ENCODE measurements around the gene SORL1-AS1.
"Not testable (repeated sequence)": the region's sequence is repeated elsewhere in the genome, so short reads cannot be mapped to it uniquely, and the experiment has no call there.

The SORL1-AS1 gene

DNA sequence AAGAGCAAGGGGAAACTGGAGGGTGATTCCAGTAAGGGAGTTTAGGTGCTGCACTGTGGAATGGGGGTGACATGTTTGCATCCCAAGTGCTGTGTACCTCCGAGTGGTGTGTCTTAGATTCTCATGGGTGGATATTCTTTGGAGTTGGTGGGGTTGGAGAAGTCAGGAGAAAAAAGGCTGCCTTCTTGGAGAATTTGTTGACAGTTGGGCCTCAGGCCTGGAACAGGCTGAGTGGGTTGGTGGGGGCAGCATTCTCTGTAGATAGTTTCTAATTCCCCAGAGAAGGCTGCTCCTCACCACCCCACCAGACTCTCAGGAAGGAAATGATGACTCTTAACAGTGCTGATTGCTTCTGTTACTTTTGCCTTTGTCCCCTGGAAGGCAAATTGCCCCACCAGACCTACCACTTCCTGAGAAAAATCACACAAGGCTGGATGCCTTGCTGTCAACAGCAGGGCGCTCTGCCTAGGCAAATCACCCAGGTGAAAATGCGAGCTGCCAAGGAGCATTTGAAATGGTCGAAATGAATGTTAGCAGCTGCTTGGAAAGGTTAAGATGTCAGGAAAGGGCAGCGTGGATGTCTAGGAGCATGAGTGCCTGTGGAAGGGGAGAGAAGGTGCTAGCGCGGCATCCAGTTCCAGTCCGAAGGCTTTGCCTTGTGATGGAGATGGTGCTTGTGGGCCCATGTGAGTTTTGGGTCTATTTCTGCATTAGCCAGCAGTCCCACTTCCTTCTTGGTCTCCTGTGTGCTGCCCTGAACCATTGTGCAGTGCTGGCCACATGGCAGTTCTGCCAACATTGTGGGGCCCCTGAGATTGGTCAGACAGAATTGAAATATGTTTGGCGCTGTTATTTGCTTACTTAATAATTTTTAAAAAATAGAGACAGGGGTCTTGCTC lies 29.7 kb upstream of the SORL1-AS1 start:
- H3K36me3 Mint-ChIP-seq: peaks cover 10% of the 10 kb centered on the region
- H3K4me1 Mint-ChIP-seq (ENCODE audit: low read depth in 2 of 2): peaks cover 50 to 59% of the 10 kb centered on the region in 2 donors
- H3K27ac Mint-ChIP-seq: peak overlapping the region; percentile 89

DNA sequence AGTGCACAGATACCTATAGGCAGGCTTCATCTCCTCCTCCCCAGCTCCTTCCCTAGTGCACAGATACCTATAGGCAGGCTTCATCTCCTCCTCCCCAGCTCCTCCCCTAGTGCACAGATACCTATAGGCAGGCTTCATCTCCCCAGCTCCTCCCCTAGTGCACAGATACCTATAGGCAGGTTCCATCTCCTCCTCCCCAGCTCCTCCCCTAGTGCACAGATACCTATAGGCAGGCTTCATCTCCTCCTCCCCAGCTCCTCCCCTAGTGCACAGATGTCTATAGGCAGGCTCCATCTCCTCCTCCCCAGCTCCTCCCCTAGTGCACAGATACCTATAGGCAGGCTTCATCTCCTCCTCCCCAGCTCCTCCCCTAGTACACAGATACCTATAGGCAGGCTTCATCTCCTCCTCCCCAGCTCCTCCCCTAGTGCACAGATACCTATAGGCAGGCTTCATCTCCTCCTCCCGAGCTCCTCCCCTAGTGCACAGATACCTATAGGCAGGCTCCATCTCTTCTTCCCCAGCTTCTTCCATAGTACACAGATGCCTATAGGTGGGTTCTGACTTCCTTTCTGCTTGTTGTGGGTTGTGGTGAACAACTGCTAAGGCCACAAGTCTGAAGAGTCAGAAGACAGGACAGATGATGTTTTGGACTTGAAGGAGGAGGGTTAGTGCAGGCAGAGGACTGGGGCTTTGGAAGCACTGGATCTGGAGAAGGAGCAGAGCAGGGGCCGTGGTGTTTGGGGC lies 28.9 kb upstream of the SORL1-AS1 start:
- H3K36me3 Mint-ChIP-seq, H3K9me3 Mint-ChIP-seq, H3K27me3 Mint-ChIP-seq: not testable (repeated sequence)
- DNase-seq (ENCODE audit: low spot score): peak; percentile 67
- peaks cover 59 to 62% of the 10 kb centered on the region in 2 donors for H3K4me1 Mint-ChIP-seq (ENCODE audit: low read depth in 2 of 2)
- peak; percentile 85 to 88 for ATAC-seq
- peak overlapping the region; percentile 87 for H3K4me3 Mint-ChIP-seq
- H3K27ac Mint-ChIP-seq: peak overlapping the region; percentile 89

More for the DNA sequence above, 29.7 kb upstream of the SORL1-AS1 start:
- Mint-ChIP-seq H3K4me3 (peak overlapping the region; percentile 87), H3K27me3 (no peaks in the 10 kb centered on the region), H3K9me3 (no peaks in the 10 kb centered on the region)
- DNase-seq (ENCODE audit: low spot score) (peak; percentile 83), ATAC-seq (peak; percentile 91 to 93)

DNA sequence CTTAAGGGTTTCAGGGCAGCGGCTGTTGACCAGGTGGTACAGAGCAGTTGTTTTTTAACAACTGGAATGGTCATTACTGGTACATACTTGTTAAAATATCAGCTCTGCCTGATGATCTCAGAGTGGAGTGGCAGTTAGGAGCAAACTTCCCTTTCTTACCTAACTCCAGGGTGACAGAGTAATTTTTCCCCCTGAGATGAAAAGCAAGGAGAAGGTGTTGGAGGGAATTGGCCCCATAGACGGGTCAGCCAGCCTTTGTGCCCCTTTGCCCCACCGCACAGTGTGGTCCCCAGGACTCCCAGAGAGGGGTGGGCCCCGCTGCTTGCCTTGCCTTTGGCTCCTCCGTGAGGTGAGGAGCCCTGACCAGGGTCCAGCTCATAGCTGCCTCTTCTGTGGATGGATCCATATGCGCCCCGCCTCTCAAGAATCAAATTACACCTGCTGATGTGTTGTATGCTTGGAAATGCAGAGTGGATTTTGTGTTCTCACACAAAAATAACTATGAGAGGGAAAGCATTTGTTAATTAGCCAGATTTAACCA lies 27.0 kb upstream of the SORL1-AS1 start:
- Mint-ChIP-seq H3K4me1 (ENCODE audit: low read depth in 2 of 2) (peaks cover 62 to 65% of the 10 kb centered on the region in 2 donors), H3K27ac (peak overlapping the region in 1 of 2 donors; percentile 34), H3K4me3 (no peak overlapping the region), H3K27me3 (no peaks in the 10 kb centered on the region), H3K9me3 (no peaks in the 10 kb centered on the region), H3K36me3 (peaks cover 10% of the 10 kb centered on the region)
- no peak for ATAC-seq
- DNase-seq (ENCODE audit: low spot score): no peak

DNA sequence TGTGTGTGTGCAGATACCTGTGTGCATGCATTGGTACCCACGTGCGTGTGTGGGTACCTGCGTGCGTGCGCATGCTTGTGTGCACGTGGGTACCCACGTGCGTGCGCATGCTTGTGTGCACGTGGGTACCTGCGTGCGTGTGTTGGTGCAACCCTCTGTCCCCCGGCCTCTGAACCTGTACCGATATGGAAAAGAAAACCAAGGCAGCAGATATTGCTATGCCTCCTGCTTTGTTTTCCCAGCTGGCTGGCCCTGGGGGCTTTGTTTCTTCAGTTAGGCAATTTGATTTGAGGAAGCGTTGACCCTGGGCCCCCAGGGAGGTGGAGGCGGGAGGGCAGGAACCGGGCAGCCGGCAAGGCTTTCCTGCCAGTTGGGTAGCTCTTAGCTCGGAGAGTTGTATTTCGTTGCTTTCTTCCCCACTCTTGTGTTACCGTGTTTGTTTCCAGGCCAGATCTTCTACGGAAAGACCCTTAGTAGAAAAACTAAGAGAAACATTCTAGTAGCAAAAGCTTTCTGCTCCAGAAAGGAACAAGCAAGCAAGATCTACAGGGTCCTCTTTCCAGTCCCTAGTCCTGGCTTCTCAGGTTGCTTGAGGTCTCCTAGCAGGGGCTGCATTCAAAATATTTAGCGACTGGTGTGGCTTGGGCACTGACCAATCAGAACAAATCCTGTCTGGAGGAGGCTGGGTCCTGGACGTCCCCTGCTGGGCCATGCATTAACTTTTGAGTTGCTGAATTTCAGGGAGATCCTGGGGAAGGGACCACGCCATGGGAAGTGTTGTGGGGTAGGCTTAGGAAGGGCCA lies 26.3 kb upstream of the SORL1-AS1 start:
- Mint-ChIP-seq H3K27me3 (no peaks in the 10 kb centered on the region), H3K4me1 (ENCODE audit: low read depth in 2 of 2) (peaks cover 62 to 65% of the 10 kb centered on the region in 2 donors), H3K36me3 (peaks cover 7% of the 10 kb centered on the region), H3K9me3 (no peaks in the 10 kb centered on the region), H3K27ac (peak overlapping the region; percentile 26 to 34), H3K4me3 (no peak overlapping the region)
- DNase-seq (ENCODE audit: low spot score): no peak
- ATAC-seq: no peak

DNA sequence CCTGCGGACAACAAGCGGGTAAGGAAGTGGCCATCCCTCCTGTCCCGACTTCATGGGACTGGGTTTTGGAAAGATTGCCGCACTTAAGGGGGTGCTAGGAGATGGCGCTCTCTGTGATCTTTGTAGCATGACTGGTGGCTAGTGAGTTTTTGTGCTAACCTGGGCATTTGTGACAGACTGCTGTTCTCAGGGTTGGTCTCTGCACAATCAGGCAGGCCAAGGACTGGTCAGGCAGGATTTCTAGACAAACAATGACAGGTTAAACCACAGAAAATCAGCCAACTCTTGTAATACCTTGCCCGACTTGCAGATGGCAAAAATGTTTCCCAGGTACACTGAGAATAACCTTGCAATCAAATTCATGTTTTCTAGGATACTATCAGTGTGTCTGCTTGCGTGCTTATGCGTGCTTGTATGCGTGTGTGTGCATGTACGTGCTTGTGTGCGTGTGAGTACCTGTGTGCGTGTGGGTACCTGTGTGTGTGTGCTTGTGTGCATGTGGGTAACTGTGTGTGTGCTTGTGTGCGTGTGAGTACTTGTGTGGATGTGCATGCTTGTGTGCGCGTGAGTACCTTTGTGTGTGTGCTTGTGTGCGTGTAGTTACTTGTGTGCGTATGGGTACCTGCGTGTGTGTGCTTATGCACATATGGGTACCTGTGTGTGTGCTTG lies 25.6 kb upstream of the SORL1-AS1 start:
- Mint-ChIP-seq H3K4me3 (no peak overlapping the region), H3K36me3 (peaks cover 5% of the 10 kb centered on the region), H3K27ac (peak overlapping the region; percentile 26 to 92), H3K27me3 (no peaks in the 10 kb centered on the region), H3K9me3 (no peaks in the 10 kb centered on the region), H3K4me1 (ENCODE audit: low read depth in 2 of 2) (peaks cover 60 to 61% of the 10 kb centered on the region in 2 donors)
- DNase-seq (ENCODE audit: low spot score) (no peak), ATAC-seq (no peak)

DNA sequence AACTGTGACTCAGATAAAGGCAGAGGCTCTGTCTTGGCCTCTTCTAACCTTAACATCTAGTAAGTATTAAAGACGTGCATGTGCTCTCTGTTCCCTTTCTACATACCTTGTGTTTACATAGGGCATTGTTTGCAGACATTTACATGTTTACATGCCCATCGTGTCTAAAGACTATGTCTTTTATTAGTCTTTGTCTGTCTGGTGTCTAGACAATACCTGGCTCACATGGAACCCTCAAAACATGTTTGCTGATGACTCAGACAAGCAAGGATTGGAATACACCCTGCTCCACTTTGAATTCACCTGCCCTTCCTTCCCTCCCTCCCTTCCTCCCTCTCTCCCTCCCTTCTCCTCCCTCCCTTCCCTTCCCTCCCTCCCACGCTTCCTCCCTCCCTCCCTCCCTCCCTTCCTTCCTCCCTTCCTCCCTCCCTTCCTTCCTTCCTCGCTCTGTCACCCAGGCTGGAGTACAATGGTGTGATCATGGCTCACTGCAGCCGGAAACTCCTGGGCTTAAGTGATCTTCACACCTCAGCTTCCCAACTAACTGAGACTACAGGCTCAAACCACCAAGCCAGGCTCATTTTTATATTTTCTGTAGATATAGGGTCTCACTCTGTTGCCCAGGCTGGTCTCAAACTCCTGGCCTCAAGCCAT lies 23.7 kb upstream of the SORL1-AS1 start:
- Mint-ChIP-seq H3K36me3 (peaks cover 5% of the 10 kb centered on the region), H3K4me1 (ENCODE audit: low read depth in 2 of 2) (peaks cover 62 to 64% of the 10 kb centered on the region in 2 donors), H3K27me3 (no peaks in the 10 kb centered on the region), H3K9me3 (no peaks in the 10 kb centered on the region), H3K4me3 (peak overlapping the region; percentile 12), H3K27ac (peak overlapping the region; percentile 7 to 92)
- no peak for ATAC-seq
- DNase-seq (ENCODE audit: low spot score): no peak

DNA sequence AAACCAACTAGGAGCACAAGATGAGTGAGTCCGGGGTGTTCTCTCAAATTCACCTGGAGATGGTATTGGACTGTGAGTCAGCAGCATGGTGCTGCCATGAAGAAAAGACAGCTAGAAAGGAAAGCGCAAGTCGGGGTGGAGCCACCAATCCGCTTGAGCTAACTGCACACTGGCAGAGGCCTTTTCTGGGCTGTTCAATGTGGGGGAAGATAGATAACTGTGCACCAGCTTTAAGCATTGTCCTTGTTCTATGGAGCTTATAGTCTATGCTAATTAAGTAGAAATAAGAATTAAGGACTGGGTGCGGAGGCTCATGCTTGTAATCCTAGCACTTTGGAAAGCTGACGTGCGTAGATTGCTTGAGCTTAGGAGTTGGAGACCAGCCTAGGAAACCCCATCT lies 21.9 kb upstream of the SORL1-AS1 start:
- Mint-ChIP-seq H3K9me3 (no peaks in the 10 kb centered on the region), H3K36me3 (peaks cover 8% of the 10 kb centered on the region), H3K4me1 (ENCODE audit: low read depth in 2 of 2) (peaks cover 72 to 73% of the 10 kb centered on the region in 2 donors)

DNA sequence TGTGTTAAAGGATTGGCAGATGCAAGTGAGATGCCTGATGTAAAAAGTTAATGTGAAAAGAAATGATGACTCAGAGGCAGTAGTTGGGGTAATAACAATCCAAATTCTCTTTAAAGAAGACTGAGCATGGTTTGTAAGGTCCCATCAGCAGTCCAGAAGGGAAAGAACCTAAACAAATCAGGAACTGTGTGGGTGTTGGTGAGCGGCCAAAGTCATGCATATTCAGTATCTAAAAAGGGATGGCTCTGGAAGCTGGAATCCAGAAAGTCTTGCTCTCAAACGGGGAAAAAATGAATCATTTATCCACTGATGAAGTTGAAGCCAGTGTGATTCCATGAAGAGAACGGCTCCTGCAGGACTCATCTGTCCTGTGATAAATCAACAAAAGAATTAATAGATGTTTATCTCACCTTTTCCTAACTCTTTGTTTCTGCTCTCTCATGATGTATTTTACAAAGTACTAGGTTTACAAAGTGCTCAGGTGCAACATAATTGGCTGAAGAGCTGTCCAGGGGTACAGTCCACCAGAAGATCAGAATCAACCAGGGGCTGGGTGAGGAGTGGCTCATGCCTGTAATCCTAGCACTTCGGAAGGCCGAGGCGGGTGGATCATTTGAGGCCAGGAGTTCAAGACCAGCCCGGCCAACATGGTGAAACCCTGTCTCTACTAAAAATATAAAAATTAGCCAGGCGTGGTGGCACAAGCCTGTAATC lies 20.5 kb upstream of the SORL1-AS1 start:
- DNase-seq (ENCODE audit: low spot score) (no peak), ATAC-seq (no peak)
- Mint-ChIP-seq H3K36me3 (peaks cover 7% of the 10 kb centered on the region), H3K9me3 (no peaks in the 10 kb centered on the region), H3K4me3 (peak overlapping the region; percentile 73), H3K27ac (peak overlapping the region; percentile 72 to 92), H3K27me3 (no peaks in the 10 kb centered on the region), H3K4me1 (ENCODE audit: low read depth in 2 of 2) (peaks cover 75 to 83% of the 10 kb centered on the region in 2 donors)

More for the DNA sequence above, 21.9 kb upstream of the SORL1-AS1 start:
- DNase-seq (ENCODE audit: low spot score) (no peak), ATAC-seq (no peak)
- Mint-ChIP-seq H3K4me3 (no peak overlapping the region), H3K27ac (peak overlapping the region; percentile 7 to 92), H3K27me3 (no peaks in the 10 kb centered on the region)

DNA sequence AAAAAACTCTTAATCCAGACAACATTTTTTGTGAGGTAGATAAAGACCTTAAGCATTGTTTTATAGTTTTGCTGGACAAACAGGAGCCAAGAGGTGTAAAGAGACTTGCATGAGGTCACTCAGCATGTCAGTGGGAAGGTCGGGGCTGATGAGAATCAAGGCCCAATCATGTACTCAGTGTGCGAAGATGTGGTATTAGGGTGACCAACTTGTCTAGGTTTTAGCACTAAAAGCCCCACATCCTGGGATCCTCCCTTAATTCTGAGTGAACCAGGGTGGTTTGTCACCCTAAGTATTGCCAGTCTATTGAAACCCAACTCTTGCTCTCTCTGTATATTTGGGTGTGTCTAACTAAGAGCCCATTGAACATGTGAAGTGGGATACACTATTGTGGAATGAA lies 19.5 kb upstream of the SORL1-AS1 start:
- Mint-ChIP-seq H3K4me1 (ENCODE audit: low read depth in 2 of 2) (peaks cover 78 to 89% of the 10 kb centered on the region in 2 donors), H3K4me3 (peak overlapping the region; percentile 73), H3K9me3 (no peaks in the 10 kb centered on the region), H3K27me3 (no peaks in the 10 kb centered on the region), H3K27ac (peak overlapping the region; percentile 72 to 92), H3K36me3 (peaks cover 6% of the 10 kb centered on the region)
- peak; percentile 77 for DNase-seq (ENCODE audit: low spot score)
- peak; percentile 85 to 89 for ATAC-seq

DNA sequence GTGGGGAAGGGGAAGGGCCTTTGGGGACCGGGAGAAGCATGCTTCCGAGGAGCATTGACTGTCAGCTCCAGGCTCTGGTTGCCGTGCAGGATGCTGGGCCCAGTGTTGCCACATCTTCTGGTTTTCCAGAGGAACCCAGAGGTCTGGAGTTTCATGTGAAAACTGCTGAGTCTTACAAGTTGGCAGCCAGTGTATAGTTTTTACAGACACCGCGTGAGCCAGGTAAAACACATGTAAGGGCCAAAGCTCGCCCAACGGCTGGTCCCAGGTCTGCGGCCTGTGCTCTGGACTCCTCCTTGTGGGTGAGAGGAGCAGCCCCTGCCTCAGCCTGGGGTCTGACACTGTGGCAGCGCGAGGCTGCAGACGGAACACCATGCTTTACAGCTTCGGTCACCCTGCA lies 18.4 kb upstream of the SORL1-AS1 start:
- Mint-ChIP-seq H3K4me3 (peak overlapping the region; percentile 73), H3K4me1 (ENCODE audit: low read depth in 2 of 2) (peaks cover 75 to 86% of the 10 kb centered on the region in 2 donors), H3K27ac (peak overlapping the region; percentile 72 to 92), H3K36me3 (peaks cover 6% of the 10 kb centered on the region), H3K27me3 (no peaks in the 10 kb centered on the region), H3K9me3 (no peaks in the 10 kb centered on the region)
- DNase-seq (ENCODE audit: low spot score): no peak
- no peak for ATAC-seq

DNA sequence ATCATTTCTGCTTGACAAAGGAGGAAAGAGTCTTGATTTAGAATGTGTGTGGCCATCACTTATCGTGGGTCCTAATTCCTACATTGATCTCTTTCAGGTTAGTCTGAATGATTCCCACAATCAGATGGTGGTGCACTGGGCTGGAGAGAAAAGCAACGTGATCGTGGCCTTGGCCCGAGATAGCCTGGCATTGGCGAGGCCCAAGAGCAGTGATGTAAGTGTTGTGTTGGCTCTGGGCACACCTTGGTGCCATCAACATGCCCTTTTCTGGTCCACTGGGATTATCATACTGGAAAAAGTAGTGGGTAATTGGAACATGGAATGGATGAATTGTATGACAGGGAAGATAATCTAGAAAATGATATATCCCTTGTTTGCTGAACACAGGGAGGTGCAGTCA lies 17.1 kb upstream of the SORL1-AS1 start:
- peaks cover 74 to 87% of the 10 kb centered on the region in 2 donors for H3K4me1 Mint-ChIP-seq (ENCODE audit: low read depth in 2 of 2)
- H3K27me3 Mint-ChIP-seq: no peaks in the 10 kb centered on the region
- H3K4me3 Mint-ChIP-seq: no peak overlapping the region
- peak overlapping the region; percentile 88 to 92 for H3K27ac Mint-ChIP-seq
- H3K9me3 Mint-ChIP-seq: no peaks in the 10 kb centered on the region
- peaks cover 6% of the 10 kb centered on the region for H3K36me3 Mint-ChIP-seq
- DNase-seq (ENCODE audit: low spot score): no peak
- ATAC-seq: no peak

DNA sequence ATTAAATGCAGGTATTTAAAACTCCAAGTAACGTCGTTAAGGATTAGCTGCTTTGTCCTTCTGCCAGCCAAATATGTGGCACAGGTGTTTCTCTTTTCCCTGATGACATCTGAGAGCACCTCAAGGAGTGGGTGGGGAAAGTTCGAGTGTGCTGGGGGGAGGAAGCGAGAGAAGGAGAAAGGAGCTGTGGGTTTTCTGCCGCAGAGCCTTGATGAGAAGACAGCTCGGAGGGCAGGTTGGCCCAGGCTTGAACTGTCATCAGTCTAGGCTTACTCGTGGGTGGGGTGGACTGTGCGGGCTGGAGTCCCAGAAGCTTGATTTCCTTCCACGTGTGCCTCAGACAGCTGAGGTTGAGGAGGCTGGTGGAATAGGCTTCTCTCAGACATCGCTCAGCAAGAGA lies 15.2 kb upstream of the SORL1-AS1 start:
- peak overlapping the region; percentile 64 for H3K4me3 Mint-ChIP-seq
- H3K27ac Mint-ChIP-seq: peak overlapping the region; percentile 88 to 92
- ATAC-seq (peak; percentile 48 to 59), DNase-seq (ENCODE audit: low spot score) (peak; percentile 76)
- no peaks in the 10 kb centered on the region for H3K9me3 Mint-ChIP-seq
- no peaks in the 10 kb centered on the region for H3K27me3 Mint-ChIP-seq
- peaks cover 82 to 90% of the 10 kb centered on the region in 2 donors for H3K4me1 Mint-ChIP-seq (ENCODE audit: low read depth in 2 of 2)
- H3K36me3 Mint-ChIP-seq: peaks cover 6% of the 10 kb centered on the region
